Astrocyte (in vitro differentiated cells and primary cell): ENCODE results near the gene CBX7. TPM values are rescaled to one million over a fixed set of nuclear protein-coding genes. Genes with fewer than 3 reads are reported as not detected.
A peak's percentile ranks its signal among the peaks of the same experiment; 100 is the strongest.

Experiments used
- DNase-seq: peaks from one replicate; pipeline ENCODE4 v3.0.0-alpha.2; 2010; ENCODE audit warnings: low read depth
- FAIRE-seq: peaks from 2 replicates; lab custom pipeline; 2011; peaks lifted over from hg19 to GRCh38; lab: Jason Lieb, UNC
- H2AFZ ChIP-seq: 2 replicates; pipeline ENCODE4 v1.6.0; 2012; ENCODE audit warnings: low read depth, low read length, inconsistent platforms
- H3K27ac ChIP-seq: 2 replicates; pipeline ENCODE4 v1.5.1; 2011; ENCODE audit warnings: low read depth, low read length, inconsistent platforms
- H3K27me3 ChIP-seq: 2 replicates; pipeline ENCODE4 v1.6.0; 2011; ENCODE audit warnings: low read length, inconsistent platforms; ENCODE audit not compliant: insufficient read depth
- H3K36me3 ChIP-seq: 2 replicates; pipeline ENCODE4 v1.5.1; 2011; ENCODE audit warnings: low read length, inconsistent platforms; ENCODE audit not compliant: insufficient read depth
- H3K4me1 ChIP-seq: 2 replicates; pipeline ENCODE4 v1.5.1; 2011; ENCODE audit warnings: low read length, inconsistent platforms; ENCODE audit not compliant: insufficient read depth
- H3K4me2 ChIP-seq: 2 replicates; pipeline ENCODE4 v1.6.0; 2012; ENCODE audit warnings: low read length, inconsistent platforms
- H3K4me3 ChIP-seq: 2 replicates; pipeline ENCODE4 v1.5.1; 2011; ENCODE audit warnings: low read depth, mild to moderate bottlenecking, low read length, inconsistent platforms; ENCODE audit not compliant: insufficient read depth
- H3K79me2 ChIP-seq: 2 replicates; pipeline ENCODE4 v1.6.0; 2012; ENCODE audit warnings: mild to moderate bottlenecking, low read length, inconsistent platforms; ENCODE audit not compliant: insufficient read depth
- H3K9ac ChIP-seq: 2 replicates; pipeline ENCODE4 v1.6.0; 2012; ENCODE audit warnings: mild to moderate bottlenecking, low read length, inconsistent platforms
- H3K9me3 ChIP-seq: 2 replicates; pipeline ENCODE4 v1.5.1; 2012; ENCODE audit warnings: low read depth, mild to moderate bottlenecking, low read length, inconsistent platforms; ENCODE audit not compliant: insufficient read depth
- H4K20me1 ChIP-seq: 2 replicates; pipeline ENCODE4 v1.6.0; 2012; ENCODE audit warnings: low read length, inconsistent platforms; ENCODE audit not compliant: insufficient read depth
- H3K27ac Mint-ChIP-seq: one replicate; pipeline ENCODE4 v1.8.0; 2021; ENCODE audit warnings: mild to moderate bottlenecking, mixed read lengths; ENCODE audit not compliant: unreplicated experiment
- H3K27me3 Mint-ChIP-seq: one replicate; pipeline ENCODE4 v1.8.0; 2021; ENCODE audit warnings: low read depth, mixed read lengths; ENCODE audit not compliant: unreplicated experiment
- H3K36me3 Mint-ChIP-seq: one replicate; pipeline ENCODE4 v1.8.0; 2021; ENCODE audit warnings: low read depth, mixed read lengths; ENCODE audit not compliant: unreplicated experiment
- H3K4me1 Mint-ChIP-seq: one replicate; pipeline ENCODE4 v1.8.0; 2021; ENCODE audit warnings: low read depth, mixed read lengths; ENCODE audit not compliant: unreplicated experiment
- H3K4me3 Mint-ChIP-seq: one replicate; pipeline ENCODE4 v1.8.0; 2021; ENCODE audit warnings: mild to moderate bottlenecking, moderate library complexity, mixed read lengths; ENCODE audit not compliant: unreplicated experiment
- H3K9me3 Mint-ChIP-seq: one replicate; pipeline ENCODE4 v1.8.0; 2021; ENCODE audit warnings: mild to moderate bottlenecking, mixed read lengths; ENCODE audit not compliant: unreplicated experiment
- CTCF ChIP-seq: IDR thresholded peaks from 2 replicates; pipeline ENCODE4 v1.5.1; 2011; ENCODE audit warnings: low read depth, mild to moderate bottlenecking, inconsistent platforms, low read length, moderate library complexity; ENCODE audit not compliant: insufficient read depth
- EZH2 ChIP-seq: IDR thresholded peaks from 2 replicates; pipeline ENCODE4 v1.6.1; 2012; ENCODE audit warnings: mild to moderate bottlenecking, low read length, inconsistent platforms; ENCODE audit not compliant: insufficient read depth
- total RNA-seq: library from RNA; stranded (reverse); gene quantifications from 2 replicates; pipeline ENCODE4 v1.2.1, GENCODE V29; 2021

Gene CBX7
- total RNA-seq, 1 donor from 2014 or later = 1.2 TPM

- no peak for TF ChIP-seq EZH2
- peak overlapping the region; percentile 39 for H3K4me2 ChIP-seq
- H3K27ac Mint-ChIP-seq = peak overlapping the region; percentile 55
- FAIRE-seq = peak; percentile 23
- H3K27ac ChIP-seq = peak overlapping the region; percentile 36
- peaks cover 47% of the 10 kb centered on the region for H3K4me1 ChIP-seq
- no peak overlapping the region for H3K4me3 Mint-ChIP-seq
- no peak overlapping the region for H2AFZ ChIP-seq
- no peaks in the 10 kb centered on the region for H4K20me1 ChIP-seq
- no peaks in the 10 kb centered on the region for H3K27me3 Mint-ChIP-seq
- H3K9me3 ChIP-seq = no peaks in the 10 kb centered on the region
- peaks cover 5% of the 10 kb centered on the region for H3K9me3 Mint-ChIP-seq
- DNase-seq = peak; percentile 29
- H3K27me3 ChIP-seq = no peaks in the 10 kb centered on the region
- H3K79me2 ChIP-seq = no peaks in the 10 kb centered on the region
- H3K36me3 ChIP-seq = no peaks in the 10 kb centered on the region
- H3K36me3 Mint-ChIP-seq = peaks cover 1% of the 10 kb centered on the region
- H3K4me3 ChIP-seq = no peak overlapping the region
- peaks cover 22% of the 10 kb centered on the region for H3K4me1 Mint-ChIP-seq
- no peak overlapping the region for H3K9ac ChIP-seq
These were observed 26.0 kb upstream of the CBX7 start for GRCh38 chr22:39178206-39179111.

- H3K4me1 Mint-ChIP-seq = peaks cover 29% of the 10 kb centered on the region
- DNase-seq (no peak), FAIRE-seq (no peak)
- H3K4me2 ChIP-seq = peak overlapping the region; percentile 39
- peaks cover 5% of the 10 kb centered on the region for H3K9me3 Mint-ChIP-seq
- H3K27ac ChIP-seq = peak overlapping the region; percentile 36
- H3K36me3 ChIP-seq = no peaks in the 10 kb centered on the region
- no peaks in the 10 kb centered on the region for H3K27me3 Mint-ChIP-seq
- peaks cover 52% of the 10 kb centered on the region for H3K4me1 ChIP-seq
- peak overlapping the region; percentile 55 for H3K27ac Mint-ChIP-seq
- H3K9me3 ChIP-seq = no peaks in the 10 kb centered on the region
- TF ChIP-seq CTCF = no peak
- TF ChIP-seq EZH2 = no peak
- no peak overlapping the region for H3K4me3 ChIP-seq
- no peaks in the 10 kb centered on the region for H4K20me1 ChIP-seq
- H3K4me3 Mint-ChIP-seq = no peak overlapping the region
- no peak overlapping the region for H2AFZ ChIP-seq
- H3K36me3 Mint-ChIP-seq = peaks cover 1% of the 10 kb centered on the region
- H3K79me2 ChIP-seq = no peaks in the 10 kb centered on the region
- no peaks in the 10 kb centered on the region for H3K27me3 ChIP-seq
- peak overlapping the region; percentile 3 for H3K9ac ChIP-seq
These were observed 25.3 kb upstream of the CBX7 start for GRCh38 chr22:39177791-39178190.

- H3K4me3 ChIP-seq = no peak overlapping the region
- peaks cover 29% of the 10 kb centered on the region for H3K4me1 Mint-ChIP-seq
- H3K4me1 ChIP-seq = peaks cover 52% of the 10 kb centered on the region
- TF ChIP-seq CTCF (no peak), EZH2 (no peak)
- H3K36me3 ChIP-seq = no peaks in the 10 kb centered on the region
- H3K9me3 Mint-ChIP-seq = peaks cover 2% of the 10 kb centered on the region
- FAIRE-seq (no peak), DNase-seq (no peak)
- no peaks in the 10 kb centered on the region for H4K20me1 ChIP-seq
- no peaks in the 10 kb centered on the region for H3K27me3 ChIP-seq
- no peaks in the 10 kb centered on the region for H3K27me3 Mint-ChIP-seq
- peak overlapping the region; percentile 34 for H3K27ac Mint-ChIP-seq
- H3K4me2 ChIP-seq = peak overlapping the region; percentile 12
- peak overlapping the region; percentile 3 for H3K9ac ChIP-seq
- no peaks in the 10 kb centered on the region for H3K79me2 ChIP-seq
- H2AFZ ChIP-seq = no peak overlapping the region
- peaks cover 1% of the 10 kb centered on the region for H3K36me3 Mint-ChIP-seq
- no peak overlapping the region for H3K27ac ChIP-seq
- H3K4me3 Mint-ChIP-seq = no peak overlapping the region
- no peaks in the 10 kb centered on the region for H3K9me3 ChIP-seq
These were observed 24.9 kb upstream of the CBX7 start for GRCh38 chr22:39177456-39177775.
